Stimulated activated CD8-positive, alpha-beta memory T cell treated with anti-CD3 and anti-CD28 coated beads, Interleukin-4, amount 100 ng/mL, for 1 hour (primary cell): Measurements from ENCODE around the gene MUC13.
"Not testable (repeated sequence)": the region's sequence is repeated elsewhere in the genome, so short reads cannot be mapped to it uniquely, and the experiment has no call there.

ENCODE experiments used
- DNase-seq, 2 donors: peaks; one replicate each; pipeline ENCODE4 v3.0.0-alpha.2; 2020; ENCODE audit warnings: low read depth in 2 of 2, low spot score in 1 of 2

The MUC13 gene

GRCh38 chr3:124934577-124934976 lies at the start of gene MUC13:
Gene MUC13 (minus strand): TSS chr3:124934751. CDS start chr3:124934712, 39 bp downstream.
- no peak for DNase-seq

- DNase-seq = no peak
Observed at GRCh38 chr3:124982855-124983254, 48.3 kb upstream of the MUC13 start.

DNA sequence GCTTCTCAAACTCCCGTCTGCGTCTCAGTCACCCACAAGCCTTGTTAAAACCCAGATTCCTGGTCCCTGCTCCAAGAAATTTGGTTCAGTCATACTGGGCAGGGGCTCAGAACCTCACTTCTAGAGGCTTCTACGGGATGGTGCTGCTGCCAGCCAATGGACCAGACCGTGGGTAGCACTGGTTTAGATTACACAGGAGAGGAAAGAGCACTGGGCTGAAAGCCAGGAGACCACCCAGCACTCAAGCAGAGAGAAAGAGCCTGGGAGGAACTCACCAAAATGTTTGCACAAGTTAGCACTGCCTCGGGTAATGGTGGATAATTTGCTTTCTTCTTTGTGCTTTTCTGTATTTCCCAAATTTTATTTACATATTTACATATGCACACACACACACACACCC lies 46.9 kb upstream of the MUC13 start:
- no peak for DNase-seq

- DNase-seq = no peak
Observed at GRCh38 chr3:124978627-124979026, 44.1 kb upstream of the MUC13 start.

DNA sequence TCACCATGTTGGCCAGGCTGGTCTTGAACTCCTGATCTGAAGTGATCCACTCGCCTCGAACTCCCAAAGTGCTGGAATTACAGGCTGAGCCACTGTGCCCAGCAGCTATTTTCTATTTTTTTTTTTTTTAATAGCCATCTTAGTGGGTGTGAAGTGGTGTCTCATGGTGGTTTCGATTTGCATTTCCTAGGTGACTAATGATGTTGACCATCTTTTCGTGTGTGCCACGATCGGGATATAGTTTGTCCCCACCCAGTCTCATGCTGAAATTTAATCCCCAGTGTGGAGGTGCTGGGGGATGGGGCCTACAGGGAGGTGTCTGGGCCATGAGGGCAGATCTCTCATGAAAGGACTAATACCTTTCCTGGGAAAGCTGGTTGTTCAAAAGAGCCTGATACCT lies 41.8 kb upstream of the MUC13 start:
- DNase-seq = no peak

GRCh38 chr3:124974691-124975090 lies 40.1 kb upstream of the MUC13 start:
- DNase-seq = no peak

GRCh38 chr3:124973290-124973689 lies 38.7 kb upstream of the MUC13 start:
- DNase-seq = no peak

- no peak for DNase-seq
Observed at GRCh38 chr3:124972457-124972856, 37.9 kb upstream of the MUC13 start.

DNA sequence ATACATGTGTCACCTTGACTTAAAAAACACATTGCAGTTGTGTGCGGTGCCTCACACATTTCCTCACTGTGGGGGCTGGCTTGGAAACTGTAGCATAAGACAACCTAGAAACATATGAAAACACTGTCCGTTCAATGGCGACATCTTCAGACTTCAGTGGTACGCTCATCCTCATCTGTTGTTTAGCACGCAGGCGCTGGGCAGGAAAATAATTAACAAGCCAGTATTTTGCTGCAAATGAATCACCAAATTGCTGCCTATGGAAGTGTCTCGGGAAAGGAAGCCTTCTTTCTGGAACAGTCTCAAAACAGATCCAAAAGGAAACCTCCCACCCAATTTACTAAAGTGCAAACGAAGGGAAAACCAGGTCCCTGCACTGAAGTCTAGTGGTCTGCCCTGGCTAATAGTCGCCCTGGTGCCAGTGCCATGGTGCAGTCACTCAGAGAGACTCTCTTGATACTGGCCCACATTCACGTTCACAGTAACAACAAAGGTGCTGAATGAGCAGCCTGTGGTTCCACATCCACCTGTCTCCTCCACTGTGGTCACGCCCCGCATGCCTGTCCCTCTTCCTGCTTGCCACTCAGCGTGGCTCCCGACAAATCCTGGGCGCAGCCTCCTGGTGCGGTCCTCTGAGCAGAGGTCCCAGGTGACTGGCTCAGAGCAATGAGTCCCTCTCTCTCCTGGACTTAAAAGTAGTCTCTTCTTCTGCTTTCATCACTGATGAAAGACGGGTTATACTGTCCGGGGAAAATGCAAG lies 35.6 kb upstream of the MUC13 start:
- DNase-seq = no peak

DNA sequence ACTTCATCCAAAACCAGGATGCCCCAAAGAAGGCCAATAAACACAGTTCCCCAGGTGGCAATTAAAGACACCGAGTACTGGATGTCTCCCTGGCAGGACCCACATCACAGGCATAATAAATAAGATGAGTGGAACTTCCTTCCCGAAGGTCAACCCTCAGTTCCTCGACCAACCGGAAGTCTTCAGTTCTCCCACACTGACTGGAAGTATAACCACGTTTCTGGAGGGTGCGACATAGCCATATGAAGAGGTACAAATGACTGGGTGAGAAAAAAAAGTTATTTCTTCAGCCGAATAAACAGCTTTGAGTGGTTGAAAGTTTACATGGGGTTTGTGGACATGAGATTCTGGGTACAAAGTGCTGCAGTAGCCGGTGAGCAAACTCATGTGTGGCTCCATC lies 34.6 kb upstream of the MUC13 start:
- no peak for DNase-seq

- DNase-seq = no peak
Observed at GRCh38 chr3:124967964-124968363, 33.4 kb upstream of the MUC13 start.

- DNase-seq = no peak
Observed at GRCh38 chr3:124966521-124967445, 32.2 kb upstream of the MUC13 start.

DNA sequence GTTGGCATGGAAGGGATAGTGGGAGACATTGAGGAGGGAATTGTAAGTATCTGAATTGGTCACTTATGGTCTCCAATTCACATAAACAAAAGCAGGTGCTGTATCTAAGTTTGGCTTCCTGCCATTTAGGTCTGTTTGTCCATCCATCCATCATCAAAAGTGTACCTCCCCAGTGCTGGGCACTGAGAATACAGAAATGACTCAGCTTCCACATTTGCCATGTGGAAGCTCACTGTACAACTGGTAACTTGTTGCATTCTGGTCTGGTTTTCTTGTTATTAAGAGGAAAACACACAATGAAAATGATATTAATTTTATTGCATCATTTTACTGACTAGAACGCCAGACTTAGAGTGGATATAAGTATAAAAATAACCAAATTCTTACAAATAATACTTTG lies 30.9 kb upstream of the MUC13 start:
- DNase-seq = no peak

GRCh38 chr3:124964387-124964786 lies 29.8 kb upstream of the MUC13 start:
- DNase-seq = no peak

- no peak for DNase-seq
Observed at GRCh38 chr3:124963755-124964154, 29.2 kb upstream of the MUC13 start.

- no peak for DNase-seq
Observed at GRCh38 chr3:124962403-124962940, 27.9 kb upstream of the MUC13 start.

DNA sequence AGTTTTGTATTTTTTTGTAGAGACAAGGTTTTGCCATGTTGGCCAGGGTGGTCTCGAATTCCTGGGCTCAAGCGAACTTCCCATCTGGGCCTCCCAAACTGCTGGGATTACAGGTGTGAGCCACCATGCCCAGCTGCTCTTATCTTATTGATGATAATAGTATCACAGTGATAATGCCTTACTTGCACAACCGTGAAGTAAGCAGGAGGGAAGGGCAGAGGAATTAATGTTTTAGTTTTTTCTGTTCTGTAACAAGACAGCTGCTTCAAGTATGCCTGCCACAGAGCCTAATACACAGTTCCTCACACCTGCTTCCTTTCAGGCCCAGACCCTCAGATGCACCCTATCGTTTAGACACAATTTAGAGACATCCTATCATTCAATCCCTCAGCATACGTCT lies 26.1 kb upstream of the MUC13 start:
- no peak for DNase-seq

- DNase-seq = no peak
Observed at GRCh38 chr3:124960105-124960504, 25.6 kb upstream of the MUC13 start.

GRCh38 chr3:124957951-124958350 lies 23.4 kb upstream of the MUC13 start:
- DNase-seq = not testable (repeated sequence)

DNA sequence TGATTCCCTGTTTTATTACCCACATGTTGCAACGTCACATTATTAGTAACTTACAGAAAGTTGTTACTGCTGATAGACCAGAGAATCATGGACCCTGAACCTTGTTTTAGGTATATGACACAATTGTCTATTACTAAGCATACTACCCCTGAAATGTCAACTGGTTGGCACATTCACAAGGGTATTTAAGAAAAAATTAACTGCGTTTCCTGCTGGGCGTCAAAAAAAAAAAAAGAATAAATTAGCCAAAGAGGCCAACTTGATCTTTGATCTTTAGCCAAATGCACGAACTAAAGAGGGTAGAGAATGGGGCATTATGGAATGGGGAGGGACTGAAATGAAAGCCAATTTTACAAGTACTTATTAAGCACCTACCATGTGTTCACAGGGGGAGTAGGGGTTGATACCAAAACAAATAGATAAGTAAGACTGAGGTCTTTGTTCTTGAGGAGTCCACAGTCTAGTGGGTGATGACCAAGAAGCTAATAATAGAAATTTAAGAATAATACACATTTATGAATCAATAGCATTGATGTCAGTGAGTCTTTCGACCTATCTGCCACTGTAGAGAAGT lies 17.8 kb upstream of the MUC13 start:
- DNase-seq = no peak

DNA sequence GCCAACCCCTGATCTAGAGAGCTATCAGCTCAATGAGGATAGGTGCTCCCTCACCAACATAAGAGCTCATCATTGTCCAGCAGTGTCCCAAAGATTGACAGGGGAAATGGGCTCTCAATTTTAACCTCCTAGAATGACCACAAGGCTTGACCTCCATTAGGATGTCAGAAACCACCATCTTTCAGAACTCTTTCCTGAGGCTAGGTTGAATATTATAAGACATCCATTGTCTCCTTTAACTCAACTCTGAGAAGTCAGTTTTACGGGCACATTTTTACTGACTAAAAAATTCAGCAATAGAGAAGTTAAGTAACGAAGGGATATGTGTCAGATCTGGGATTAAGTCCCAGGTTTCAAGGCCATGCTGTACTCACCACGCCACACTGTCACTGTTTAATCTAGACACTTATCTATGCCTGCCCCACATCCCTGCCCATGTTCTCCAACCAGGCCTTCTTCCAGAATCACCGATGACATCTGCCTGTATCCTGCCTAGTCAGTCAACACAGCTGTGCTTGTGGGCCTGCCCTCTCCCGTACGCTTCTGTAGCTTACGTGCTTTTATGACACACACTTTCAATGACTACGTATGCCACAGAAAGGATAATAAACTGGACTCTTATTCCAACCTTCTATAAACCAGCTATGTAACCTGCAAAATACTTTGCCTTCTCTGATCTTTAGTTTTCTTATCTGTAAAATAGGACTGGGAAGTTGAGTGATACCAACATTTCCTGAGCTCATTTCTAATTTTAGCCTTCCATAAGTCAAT lies 17.1 kb upstream of the MUC13 start:
- no peak for DNase-seq
